ENCODE results near the gene VWA5B1. TPM values are rescaled to one million over a fixed set of nuclear protein-coding genes. Genes with fewer than 3 reads are reported as not detected.
A peak's percentile ranks its signal among the peaks of the same experiment; 100 is the strongest.

The VWA5B1 gene
- total RNA-seq, 1 experiment from 2014 or later = not detected

DNA sequence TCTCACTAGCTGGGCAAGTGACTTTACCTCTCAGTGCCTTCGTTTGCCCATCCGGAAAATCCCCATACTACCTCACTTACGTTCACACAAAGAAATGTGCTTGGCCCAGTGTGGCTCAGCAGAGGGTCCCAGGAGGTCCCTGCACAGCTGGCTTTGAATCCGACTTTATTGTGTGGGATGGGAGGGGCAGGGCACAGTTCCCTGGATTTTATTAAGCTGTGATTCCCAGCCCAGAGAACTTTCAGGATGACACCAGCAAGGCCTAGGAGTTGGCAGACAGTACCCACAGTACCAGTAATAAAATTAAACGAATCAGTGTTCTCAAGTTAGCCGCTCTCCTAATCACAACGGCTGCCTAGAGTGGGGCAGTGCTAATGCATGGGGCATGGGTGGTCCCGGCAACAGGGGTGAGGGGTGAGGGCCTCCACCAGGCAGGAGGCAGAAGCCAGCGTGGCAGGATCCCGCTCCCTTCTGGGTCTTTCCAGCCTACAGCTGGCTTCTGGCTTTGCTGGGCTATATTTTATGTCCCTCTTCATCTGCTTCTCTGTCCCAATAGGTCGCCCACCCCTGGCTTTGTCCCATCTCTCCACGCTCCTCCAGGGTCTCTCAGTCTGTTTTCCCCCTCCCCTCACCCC, 74.9 kb downstream of the VWA5B1 start:
- H3K36me3 Mint-ChIP-seq (ENCODE audit: insufficient read depth, unreplicated experiment) = no peaks in the 10 kb centered on the region
- no TSS peak for BruUV-seq (replicated peaks)
- no peak for DNase-seq
- no peak overlapping the region for H3K4me3 Mint-ChIP-seq (ENCODE audit: low read depth, unreplicated experiment)
- peaks cover 8% of the 10 kb centered on the region for H3K4me1 Mint-ChIP-seq (ENCODE audit: low read depth, unreplicated experiment)
- H3K27me3 Mint-ChIP-seq (ENCODE audit: unreplicated experiment) = peaks cover 55% of the 10 kb centered on the region
- H3K27ac Mint-ChIP-seq (ENCODE audit: unreplicated experiment) = no peak overlapping the region
- no peaks in the 10 kb centered on the region for H3K9me3 Mint-ChIP-seq (ENCODE audit: low read depth, unreplicated experiment)
- TF ChIP-seq, protein P1, sequence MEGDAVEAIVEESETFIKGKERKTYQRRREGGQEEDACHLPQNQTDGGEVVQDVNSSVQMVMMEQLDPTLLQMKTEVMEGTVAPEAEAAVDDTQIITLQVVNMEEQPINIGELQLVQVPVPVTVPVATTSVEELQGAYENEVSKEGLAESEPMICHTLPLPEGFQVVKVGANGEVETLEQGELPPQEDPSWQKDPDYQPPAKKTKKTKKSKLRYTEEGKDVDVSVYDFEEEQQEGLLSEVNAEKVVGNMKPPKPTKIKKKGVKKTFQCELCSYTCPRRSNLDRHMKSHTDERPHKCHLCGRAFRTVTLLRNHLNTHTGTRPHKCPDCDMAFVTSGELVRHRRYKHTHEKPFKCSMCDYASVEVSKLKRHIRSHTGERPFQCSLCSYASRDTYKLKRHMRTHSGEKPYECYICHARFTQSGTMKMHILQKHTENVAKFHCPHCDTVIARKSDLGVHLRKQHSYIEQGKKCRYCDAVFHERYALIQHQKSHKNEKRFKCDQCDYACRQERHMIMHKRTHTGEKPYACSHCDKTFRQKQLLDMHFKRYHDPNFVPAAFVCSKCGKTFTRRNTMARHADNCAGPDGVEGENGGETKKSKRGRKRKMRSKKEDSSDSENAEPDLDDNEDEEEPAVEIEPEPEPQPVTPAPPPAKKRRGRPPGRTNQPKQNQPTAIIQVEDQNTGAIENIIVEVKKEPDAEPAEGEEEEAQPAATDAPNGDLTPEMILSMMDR (IDR thresholded peaks at IDR 0.05; ENCODE audit: unreplicated experiment) = no peak
- CTCF ChIA-PET = interaction anchor here (0.5 kb wide), 1 partner anchor 334 kb away, joined by 8 read pairs; no protein-coding TSS in a partner anchor
- intact Hi-C loops (cut with micrococcal nuclease; ENCODE audit: unreplicated experiment) = no loop called here

DNA sequence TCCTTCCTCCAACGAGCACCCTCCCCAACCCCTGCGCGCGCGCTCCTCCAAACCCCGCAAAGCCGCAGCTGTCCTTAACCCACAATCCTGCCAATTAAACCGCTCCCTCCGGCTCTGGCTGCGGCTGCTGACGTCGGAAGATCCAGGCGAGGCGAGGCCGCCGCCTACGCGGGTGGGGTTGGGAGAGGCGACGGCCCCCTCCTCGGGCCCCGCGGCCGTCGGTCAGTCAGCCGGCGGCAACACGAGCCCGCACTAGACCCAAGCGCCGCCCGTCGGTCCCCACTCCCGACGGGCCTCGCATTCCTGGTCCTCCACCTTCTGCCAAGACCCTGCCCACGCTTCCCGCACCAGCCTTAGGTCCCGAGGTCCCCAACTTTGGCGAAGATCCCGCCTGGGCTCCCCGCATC, 75.4 kb downstream of the VWA5B1 start:
- intact Hi-C loops (cut with micrococcal nuclease; ENCODE audit: unreplicated experiment) = no loop called here
- peaks cover 8% of the 10 kb centered on the region for H3K4me1 Mint-ChIP-seq (ENCODE audit: low read depth, unreplicated experiment)
- H3K9me3 Mint-ChIP-seq (ENCODE audit: low read depth, unreplicated experiment) = no peaks in the 10 kb centered on the region
- CTCF ChIA-PET = no interaction called here
- no peaks in the 10 kb centered on the region for H3K36me3 Mint-ChIP-seq (ENCODE audit: insufficient read depth, unreplicated experiment)
- no TSS peak for BruUV-seq (replicated peaks)
- TF ChIP-seq, protein P1 (IDR thresholded peaks at IDR 0.05; ENCODE audit: unreplicated experiment) = no peak
- DNase-seq = no peak
- H3K27me3 Mint-ChIP-seq (ENCODE audit: unreplicated experiment) = peaks cover 55% of the 10 kb centered on the region
- no peak overlapping the region for H3K4me3 Mint-ChIP-seq (ENCODE audit: low read depth, unreplicated experiment)
- no peak overlapping the region for H3K27ac Mint-ChIP-seq (ENCODE audit: unreplicated experiment)

DNA sequence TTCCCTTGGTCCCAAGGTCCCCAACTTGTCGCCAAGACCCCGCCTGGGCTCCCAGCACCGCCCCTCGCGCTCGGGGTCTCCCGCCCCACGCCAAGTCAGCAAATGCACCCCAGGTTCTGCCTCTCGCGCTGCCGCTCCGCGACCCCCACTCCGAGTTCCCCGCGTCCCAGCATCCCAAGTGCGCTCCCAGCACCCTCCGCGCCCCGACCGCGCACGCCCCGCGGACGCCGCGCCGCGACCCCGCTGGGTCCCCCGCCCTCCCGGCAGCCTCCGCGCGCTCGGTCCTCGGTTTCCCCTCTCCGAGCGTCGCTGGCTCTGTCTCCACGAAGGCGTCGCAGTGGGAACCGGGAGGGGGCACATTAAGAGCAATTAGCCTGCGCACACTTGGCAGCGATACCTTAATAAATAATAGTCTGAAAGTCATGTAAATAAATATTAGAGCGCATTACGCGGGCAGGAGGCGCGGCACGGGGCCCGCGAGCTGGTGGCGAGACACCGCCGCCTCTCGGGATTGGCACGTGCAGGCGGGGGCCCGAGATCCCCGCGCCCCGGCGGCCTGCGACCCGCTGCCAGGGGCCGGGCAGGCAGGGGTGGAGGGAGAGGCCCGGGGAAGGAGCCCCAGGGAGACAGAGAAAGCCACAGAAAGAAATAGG, 75.9 kb downstream of the VWA5B1 start:
- CTCF ChIA-PET = no interaction called here
- intact Hi-C loops (cut with micrococcal nuclease; ENCODE audit: unreplicated experiment) = no loop called here
- no peak overlapping the region for H3K27ac Mint-ChIP-seq (ENCODE audit: unreplicated experiment)
- DNase-seq = no peak
- no TSS peak for BruUV-seq (replicated peaks)
- peaks cover 55% of the 10 kb centered on the region for H3K27me3 Mint-ChIP-seq (ENCODE audit: unreplicated experiment)
- TF ChIP-seq, protein P1 (IDR thresholded peaks at IDR 0.05; ENCODE audit: unreplicated experiment) = no peak
- peaks cover 12% of the 10 kb centered on the region for H3K4me1 Mint-ChIP-seq (ENCODE audit: low read depth, unreplicated experiment)
- H3K4me3 Mint-ChIP-seq (ENCODE audit: low read depth, unreplicated experiment) = peak overlapping the region; percentile 67
- H3K36me3 Mint-ChIP-seq (ENCODE audit: insufficient read depth, unreplicated experiment) = no peaks in the 10 kb centered on the region
- no peaks in the 10 kb centered on the region for H3K9me3 Mint-ChIP-seq (ENCODE audit: low read depth, unreplicated experiment)

DNA sequence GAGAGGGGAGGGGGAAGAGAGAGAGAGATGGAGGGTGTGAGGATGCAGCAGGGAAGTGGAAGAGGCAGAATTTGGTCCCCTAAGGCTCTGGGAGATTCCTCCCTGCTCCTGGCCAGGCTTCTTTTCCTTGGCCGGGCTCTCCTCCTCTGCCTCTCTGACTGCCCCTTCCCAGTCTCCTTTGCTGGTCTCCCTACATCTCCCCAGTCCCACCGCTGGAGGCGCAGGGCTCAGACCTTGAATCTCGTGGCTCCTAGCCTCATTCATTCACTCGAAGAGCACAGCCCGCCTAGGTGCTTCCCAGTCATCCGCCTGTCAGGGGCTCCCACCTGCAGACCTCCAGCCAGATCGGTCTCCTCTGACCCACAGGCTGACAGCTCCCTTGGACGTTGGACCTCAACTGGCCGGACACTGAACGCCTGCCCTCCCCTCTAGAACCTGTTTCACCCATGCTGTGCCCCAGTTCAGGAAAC, 76.5 kb downstream of the VWA5B1 start:
- no TSS peak for BruUV-seq (replicated peaks)
- CTCF ChIA-PET = no interaction called here
- H3K4me1 Mint-ChIP-seq (ENCODE audit: low read depth, unreplicated experiment) = peaks cover 18% of the 10 kb centered on the region
- no peak overlapping the region for H3K27ac Mint-ChIP-seq (ENCODE audit: unreplicated experiment)
- no peaks in the 10 kb centered on the region for H3K9me3 Mint-ChIP-seq (ENCODE audit: low read depth, unreplicated experiment)
- peak overlapping the region; percentile 67 for H3K4me3 Mint-ChIP-seq (ENCODE audit: low read depth, unreplicated experiment)
- H3K36me3 Mint-ChIP-seq (ENCODE audit: insufficient read depth, unreplicated experiment) = no peaks in the 10 kb centered on the region
- intact Hi-C loops (cut with micrococcal nuclease; ENCODE audit: unreplicated experiment) = no loop called here
- TF ChIP-seq, protein P1 (IDR thresholded peaks at IDR 0.05; ENCODE audit: unreplicated experiment) = peak; percentile 39
- DNase-seq = peak; percentile 61
- H3K27me3 Mint-ChIP-seq (ENCODE audit: unreplicated experiment) = peaks cover 55% of the 10 kb centered on the region
